ENCODE measurements around the gene MAST4. TPM values are rescaled to one million over a fixed set of nuclear protein-coding genes. Genes with fewer than 3 reads are reported as not detected.

Gene MAST4
- total RNA-seq, 4 donors from 2014 or later: 16.2 to 32.8 (median 25.0) TPM

GRCh38 chr5:67020096-67020615, 424.0 kb downstream of the MAST4 start:
- 89 to 90% methylated on average over 3 of the region's 3 CpGs for WGBS, 2 donors (ENCODE audit: low coverage in 1 of 2)
- Histone ChIP-seq H3K9me3 (no peaks in the 10 kb centered on the region), H3K4me1 (peaks cover 0 to 52% (median 18%) of the 10 kb centered on the region in 3 donors), H3K27me3 (no peaks in the 10 kb centered on the region), H3K36me3 (no peaks in the 10 kb centered on the region), H3K4me3 (no peak overlapping the region), H3K27ac (peak overlapping the region in 3 of 4 donors; percentile 18 to 60 (median 53))
- no peak for ATAC-seq
- TF ChIP-seq POLR2A (IDR thresholded peaks at IDR 0.05): no peak
- no peak for TF ChIP-seq EP300 (IDR thresholded peaks at IDR 0.05)
- no peak for TF ChIP-seq POLR2AphosphoS5 (IDR thresholded peaks at IDR 0.05)
- no peak for TF ChIP-seq CTCF (IDR thresholded peaks at IDR 0.05)

- Histone ChIP-seq H3K4me1 (peaks cover 0 to 55% (median 18%) of the 10 kb centered on the region in 3 donors), H3K27ac (peak overlapping the region in 3 of 4 donors; percentile 18 to 60 (median 53)), H3K9me3 (no peaks in the 10 kb centered on the region), H3K36me3 (no peaks in the 10 kb centered on the region), H3K27me3 (no peaks in the 10 kb centered on the region), H3K4me3 (no peak overlapping the region)
- no peak for ATAC-seq
- WGBS, 2 donors (ENCODE audit: low coverage in 1 of 2): 89 to 93% methylated on average over 1 of the region's 1 CpG
- TF ChIP-seq EP300 (IDR thresholded peaks at IDR 0.05): no peak
- TF ChIP-seq CTCF (IDR thresholded peaks at IDR 0.05): no peak
- no peak for TF ChIP-seq POLR2A (IDR thresholded peaks at IDR 0.05)
- no peak for TF ChIP-seq POLR2AphosphoS5 (IDR thresholded peaks at IDR 0.05)
Measured at GRCh38 chr5:67021031-67021430, 424.8 kb downstream of the MAST4 start.

- no peak for TF ChIP-seq EP300 (IDR thresholded peaks at IDR 0.05)
- TF ChIP-seq POLR2AphosphoS5 (IDR thresholded peaks at IDR 0.05): no peak
- TF ChIP-seq POLR2A (IDR thresholded peaks at IDR 0.05): no peak
- TF ChIP-seq CTCF (IDR thresholded peaks at IDR 0.05): no peak
- Histone ChIP-seq H3K4me3 (no peak overlapping the region), H3K36me3 (no peaks in the 10 kb centered on the region), H3K4me1 (peaks cover 0 to 51% (median 16%) of the 10 kb centered on the region in 3 donors), H3K9me3 (no peaks in the 10 kb centered on the region), H3K27ac (peak overlapping the region; percentile 34 to 60 (median 52)), H3K27me3 (no peaks in the 10 kb centered on the region)
- no peak for ATAC-seq
Measured at GRCh38 chr5:67021521-67021920, 425.3 kb downstream of the MAST4 start.

GRCh38 chr5:67021962-67022361, 425.8 kb downstream of the MAST4 start:
- ATAC-seq: peak; percentile 62
- H3K4me1 ChIP-seq: peaks cover 0 to 46% (median 15%) of the 10 kb centered on the region in 3 donors
- WGBS, 2 donors (ENCODE audit: low coverage in 1 of 2): 36 to 67% methylated on average over 1 to 3 of the region's 3 CpGs
- no peaks in the 10 kb centered on the region for H3K9me3 ChIP-seq
- no peaks in the 10 kb centered on the region for H3K36me3 ChIP-seq
- no peaks in the 10 kb centered on the region for H3K27me3 ChIP-seq
- H3K4me3 ChIP-seq: no peak overlapping the region
- H3K27ac ChIP-seq: peak overlapping the region; percentile 34 to 60 (median 52)
- TF ChIP-seq EP300 (IDR thresholded peaks at IDR 0.05) (no peak), POLR2A (IDR thresholded peaks at IDR 0.05) (no peak), POLR2AphosphoS5 (IDR thresholded peaks at IDR 0.05) (peak; percentile 17), CTCF (IDR thresholded peaks at IDR 0.05) (no peak)

- TF ChIP-seq EP300 (IDR thresholded peaks at IDR 0.05) (no peak), POLR2A (IDR thresholded peaks at IDR 0.05) (no peak), POLR2AphosphoS5 (IDR thresholded peaks at IDR 0.05) (no peak), CTCF (IDR thresholded peaks at IDR 0.05) (no peak)
- H3K9me3 ChIP-seq: no peaks in the 10 kb centered on the region
- 46 to 63% methylated on average over 1 to 2 of the region's 2 CpGs for WGBS, 2 donors (ENCODE audit: low coverage in 1 of 2)
- H3K4me1 ChIP-seq: peaks cover 0 to 41% (median 9%) of the 10 kb centered on the region in 3 donors
- no peak for ATAC-seq
- H3K4me3 ChIP-seq: no peak overlapping the region
- no peaks in the 10 kb centered on the region for H3K36me3 ChIP-seq
- H3K27ac ChIP-seq: no peak overlapping the region
- no peaks in the 10 kb centered on the region for H3K27me3 ChIP-seq
Measured at GRCh38 chr5:67025457-67025856, 429.3 kb downstream of the MAST4 start.

Data from gastroesophageal sphincter (tissue), 4 donors.